ENCODE data around the gene TACC3. TPM values are rescaled to one million over a fixed set of nuclear protein-coding genes. Genes with fewer than 3 reads are reported as not detected.

The TACC3 gene
- total RNA-seq, 4 donors from 2014 or later: 2.5 to 8.8 (median 5.8) TPM

DNA sequence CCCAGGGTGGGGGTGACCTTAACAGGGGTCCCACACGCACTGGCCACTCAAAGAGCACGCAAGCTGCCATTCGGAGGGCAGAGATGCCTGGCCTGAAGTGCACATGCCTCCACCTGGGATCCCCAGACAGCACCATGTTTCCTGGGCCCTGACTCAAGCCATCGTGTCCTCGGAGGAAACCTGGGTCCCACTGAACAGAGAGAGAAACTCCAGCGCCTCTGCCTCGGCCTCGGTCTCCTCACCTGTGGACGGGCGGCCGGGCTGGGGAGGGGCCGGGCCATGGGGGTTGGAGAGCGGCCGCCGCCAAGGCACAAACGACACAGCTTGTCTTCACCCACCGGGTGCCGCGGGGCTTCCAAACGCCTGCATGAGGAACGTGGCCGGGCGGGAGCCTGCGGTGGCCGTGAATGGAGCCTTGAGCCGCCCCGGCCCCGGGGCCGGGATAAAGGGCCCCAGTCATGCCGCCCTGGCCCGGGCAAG is 41.8 kb downstream of the TACC3 start:
- TF ChIP-seq, protein P1, sequence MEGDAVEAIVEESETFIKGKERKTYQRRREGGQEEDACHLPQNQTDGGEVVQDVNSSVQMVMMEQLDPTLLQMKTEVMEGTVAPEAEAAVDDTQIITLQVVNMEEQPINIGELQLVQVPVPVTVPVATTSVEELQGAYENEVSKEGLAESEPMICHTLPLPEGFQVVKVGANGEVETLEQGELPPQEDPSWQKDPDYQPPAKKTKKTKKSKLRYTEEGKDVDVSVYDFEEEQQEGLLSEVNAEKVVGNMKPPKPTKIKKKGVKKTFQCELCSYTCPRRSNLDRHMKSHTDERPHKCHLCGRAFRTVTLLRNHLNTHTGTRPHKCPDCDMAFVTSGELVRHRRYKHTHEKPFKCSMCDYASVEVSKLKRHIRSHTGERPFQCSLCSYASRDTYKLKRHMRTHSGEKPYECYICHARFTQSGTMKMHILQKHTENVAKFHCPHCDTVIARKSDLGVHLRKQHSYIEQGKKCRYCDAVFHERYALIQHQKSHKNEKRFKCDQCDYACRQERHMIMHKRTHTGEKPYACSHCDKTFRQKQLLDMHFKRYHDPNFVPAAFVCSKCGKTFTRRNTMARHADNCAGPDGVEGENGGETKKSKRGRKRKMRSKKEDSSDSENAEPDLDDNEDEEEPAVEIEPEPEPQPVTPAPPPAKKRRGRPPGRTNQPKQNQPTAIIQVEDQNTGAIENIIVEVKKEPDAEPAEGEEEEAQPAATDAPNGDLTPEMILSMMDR (IDR thresholded peaks at IDR 0.05): no peak
- TF ChIP-seq POLR2A (IDR thresholded peaks at IDR 0.05; ENCODE audit: low read depth): no peak
- no peak for TF ChIP-seq EP300 (IDR thresholded peaks at IDR 0.05)
- intact Hi-C loops (cut with DNase I): no loop called here
- H3K36me3 ChIP-seq: no peaks in the 10 kb centered on the region
- DNase-seq (ENCODE audit: extremely low spot score): no peak
- 50% methylated on average over 7 of the region's 31 CpGs for WGBS
- H3K27me3 ChIP-seq: peaks cover 0 to 57% (median 10%) of the 10 kb centered on the region in 4 donors
- H3K4me1 ChIP-seq: peaks cover 12 to 37% (median 31%) of the 10 kb centered on the region in 4 donors
- peak overlapping the region in 1 of 4 donors; percentile 19 for H3K27ac ChIP-seq (replicated peaks in 1 of 4)
- no peaks in the 10 kb centered on the region for H3K9me3 ChIP-seq
- peak overlapping the region; percentile 42 to 47 (median 44) for H3K4me3 ChIP-seq

DNA sequence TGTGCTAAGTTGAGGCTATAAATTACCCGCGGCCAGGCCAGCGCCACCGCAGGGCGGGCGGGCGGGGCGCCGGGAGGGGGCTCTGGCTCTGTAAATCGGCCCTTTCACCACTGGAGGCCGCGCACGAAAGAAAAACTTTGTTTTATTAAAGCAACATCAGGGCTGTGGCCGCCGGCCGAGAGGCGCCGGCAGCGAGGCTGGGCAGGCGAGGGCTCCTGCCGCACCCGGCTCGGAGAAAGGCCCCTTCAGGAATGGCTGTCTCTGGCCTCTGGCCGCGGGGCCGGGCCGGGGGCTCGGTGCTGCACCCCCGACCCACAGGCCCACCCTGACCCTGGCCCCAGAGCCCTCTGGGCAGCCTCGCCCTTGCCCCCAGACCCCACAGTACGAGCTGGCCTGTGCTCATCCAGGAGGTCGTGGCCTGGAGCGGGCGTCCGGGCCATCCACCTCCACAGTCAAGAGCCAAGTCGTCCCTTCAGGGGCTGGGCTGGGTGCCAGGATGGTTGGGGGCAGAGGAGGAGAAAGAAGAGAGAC is 42.3 kb downstream of the TACC3 start:
- Histone ChIP-seq H3K27ac (replicated peaks in 1 of 4) (peak overlapping the region in 2 of 4 donors; percentile 10 to 19), H3K9me3 (no peaks in the 10 kb centered on the region), H3K4me3 (peak overlapping the region; percentile 42 to 47 (median 44)), H3K27me3 (peaks cover 0 to 62% (median 13%) of the 10 kb centered on the region in 4 donors), H3K36me3 (no peaks in the 10 kb centered on the region), H3K4me1 (peaks cover 12 to 39% (median 32%) of the 10 kb centered on the region in 4 donors)
- 28% methylated on average over 30 of the region's 36 CpGs for WGBS
- TF ChIP-seq POLR2A (IDR thresholded peaks at IDR 0.05; ENCODE audit: low read depth) (no peak), EP300 (IDR thresholded peaks at IDR 0.05) (no peak), POLR2AphosphoS5 (IDR thresholded peaks at IDR 0.05) (no peak)
- TF ChIP-seq, protein P1 (IDR thresholded peaks at IDR 0.05): peak in 1 of 3 experiments; percentile 34
- intact Hi-C loops (cut with DNase I): no loop called here
- no peak for DNase-seq (ENCODE audit: extremely low spot score)

DNA sequence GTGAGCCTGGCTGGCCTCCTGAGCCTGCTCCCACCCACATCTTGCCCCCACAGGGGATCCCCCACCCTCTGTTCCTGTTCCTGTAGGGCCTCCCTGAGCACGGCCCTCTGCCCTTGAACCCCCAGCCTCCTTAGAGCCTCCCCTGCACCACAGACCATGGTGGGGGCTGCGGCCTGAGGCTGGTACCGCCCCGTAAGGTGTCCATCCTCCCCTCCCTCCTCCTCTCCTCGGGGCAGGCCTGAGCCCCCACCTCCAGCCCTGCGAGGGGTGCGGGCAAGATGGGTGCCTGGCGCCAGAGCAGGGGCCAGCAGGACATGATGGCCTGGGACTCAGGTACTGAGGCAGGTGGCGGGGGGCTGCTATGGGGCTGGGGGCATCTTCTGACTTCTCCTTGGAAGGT is 43.3 kb downstream of the TACC3 start:
- intact Hi-C loops (cut with DNase I): no loop called here
- Histone ChIP-seq H3K4me3 (no peak overlapping the region), H3K36me3 (no peaks in the 10 kb centered on the region), H3K4me1 (peaks cover 12 to 39% (median 32%) of the 10 kb centered on the region in 4 donors), H3K9me3 (no peaks in the 10 kb centered on the region), H3K27me3 (peaks cover 0 to 73% (median 13%) of the 10 kb centered on the region in 4 donors), H3K27ac (replicated peaks in 1 of 4) (no peak overlapping the region)
- TF ChIP-seq EP300 (IDR thresholded peaks at IDR 0.05): no peak
- no peak for TF ChIP-seq POLR2AphosphoS5 (IDR thresholded peaks at IDR 0.05)
- TF ChIP-seq, protein P1 (IDR thresholded peaks at IDR 0.05): no peak
- TF ChIP-seq POLR2A (IDR thresholded peaks at IDR 0.05; ENCODE audit: low read depth): no peak
- DNase-seq (ENCODE audit: extremely low spot score): no peak
- 92% methylated on average over 5 of the region's 9 CpGs for WGBS

DNA sequence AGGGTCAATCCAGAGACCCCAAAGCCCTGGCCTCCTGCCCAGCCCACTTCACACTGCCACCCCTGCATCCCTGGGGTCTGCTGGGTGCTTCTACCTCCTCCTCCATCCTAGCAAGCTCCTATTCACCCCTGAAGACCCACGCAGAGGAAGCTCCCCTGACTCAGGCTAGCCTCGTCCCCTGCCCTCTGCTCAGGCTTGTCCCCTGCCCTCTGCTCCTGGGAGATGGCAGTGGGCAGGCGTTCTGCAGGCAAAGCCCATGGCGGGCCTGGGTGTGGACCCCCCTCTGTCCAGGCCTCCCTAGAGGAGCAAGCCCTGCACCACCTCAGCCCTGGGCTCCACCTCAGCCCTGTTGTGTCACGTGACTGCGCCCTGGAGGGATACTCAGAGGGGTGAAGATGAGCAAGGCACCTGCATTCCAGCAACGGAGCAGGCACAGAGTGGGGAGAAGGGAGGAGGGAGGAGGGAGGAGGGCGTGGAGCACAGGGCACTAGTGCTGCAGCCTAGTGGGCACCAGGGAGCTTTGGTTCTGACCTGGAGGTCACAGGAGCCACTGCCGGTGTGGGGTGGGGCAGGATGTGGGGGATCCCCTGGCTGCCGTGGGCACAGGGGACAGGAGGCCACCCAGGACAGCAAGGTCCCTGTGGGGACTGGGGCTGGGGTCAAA is 44.2 kb downstream of the TACC3 start:
- H3K9me3 ChIP-seq: no peaks in the 10 kb centered on the region
- H3K27me3 ChIP-seq: peaks cover 0 to 82% (median 16%) of the 10 kb centered on the region in 4 donors
- no peak for DNase-seq (ENCODE audit: extremely low spot score)
- intact Hi-C loops (cut with DNase I): no loop called here
- TF ChIP-seq POLR2AphosphoS5 (IDR thresholded peaks at IDR 0.05): no peak
- TF ChIP-seq, protein P1 (IDR thresholded peaks at IDR 0.05): no peak
- TF ChIP-seq POLR2A (IDR thresholded peaks at IDR 0.05; ENCODE audit: low read depth): no peak
- no peak for TF ChIP-seq EP300 (IDR thresholded peaks at IDR 0.05)
- peaks cover 12 to 38% (median 32%) of the 10 kb centered on the region in 4 donors for H3K4me1 ChIP-seq
- WGBS: 92% methylated on average over 7 of the region's 10 CpGs
- no peak overlapping the region for H3K27ac ChIP-seq (replicated peaks in 1 of 4)
- no peaks in the 10 kb centered on the region for H3K36me3 ChIP-seq
- no peak overlapping the region for H3K4me3 ChIP-seq

Data from esophagus muscularis mucosa (tissue), 4 donors.